ENCODE data around the gene CELF2.
"Not testable (repeated sequence)": the region's sequence is repeated elsewhere in the genome, so short reads cannot be mapped to it uniquely, and the experiment has no call there.

CELF2 gene

DNA sequence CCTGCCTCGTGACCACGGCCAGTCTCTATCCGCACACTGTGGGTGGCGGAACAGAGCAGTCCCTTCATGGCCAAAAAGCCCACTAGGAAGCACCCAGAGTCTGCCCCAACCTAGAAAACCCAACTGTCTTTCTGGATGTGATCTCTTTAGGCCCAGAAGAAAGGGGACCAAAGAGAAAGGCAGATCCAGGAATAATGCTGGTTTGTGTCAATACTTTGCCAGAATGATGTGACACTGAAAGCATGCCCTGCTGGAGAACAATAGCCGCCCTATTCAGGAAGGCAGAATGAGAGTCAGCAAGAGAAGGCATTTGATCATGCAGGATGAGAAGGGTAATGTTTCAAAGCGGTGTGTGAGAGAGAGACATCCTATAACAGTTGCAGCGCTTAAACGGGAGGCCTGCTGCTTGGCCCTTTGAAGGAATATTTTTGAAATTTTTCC, 319.1 kb downstream of the CELF2 start:
- no peak for DNase-seq (ENCODE audit: low read depth in 1 of 2, low spot score in 1 of 2)

DNA sequence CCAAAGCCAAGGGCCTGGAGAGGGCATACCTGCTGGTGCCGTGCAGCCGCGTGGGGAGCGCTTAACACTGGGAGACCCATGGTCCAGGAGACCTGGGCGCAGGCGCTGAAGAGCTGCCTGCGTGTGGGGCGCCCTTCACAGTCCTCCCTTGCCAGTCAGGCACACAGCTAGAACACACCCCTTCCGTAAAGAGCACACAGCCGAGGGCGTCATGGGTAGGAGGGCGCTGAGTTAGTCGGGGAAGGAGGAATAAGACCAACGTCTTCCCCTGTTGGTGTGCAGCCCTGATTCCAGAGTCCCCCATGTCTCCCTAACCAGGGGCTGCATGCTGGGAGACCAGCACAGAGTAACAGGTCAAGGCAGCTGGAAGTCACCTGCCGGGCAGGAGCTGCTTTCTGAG, 319.8 kb downstream of the CELF2 start:
- DNase-seq (ENCODE audit: low read depth in 1 of 2, low spot score in 1 of 2) = no peak

DNA sequence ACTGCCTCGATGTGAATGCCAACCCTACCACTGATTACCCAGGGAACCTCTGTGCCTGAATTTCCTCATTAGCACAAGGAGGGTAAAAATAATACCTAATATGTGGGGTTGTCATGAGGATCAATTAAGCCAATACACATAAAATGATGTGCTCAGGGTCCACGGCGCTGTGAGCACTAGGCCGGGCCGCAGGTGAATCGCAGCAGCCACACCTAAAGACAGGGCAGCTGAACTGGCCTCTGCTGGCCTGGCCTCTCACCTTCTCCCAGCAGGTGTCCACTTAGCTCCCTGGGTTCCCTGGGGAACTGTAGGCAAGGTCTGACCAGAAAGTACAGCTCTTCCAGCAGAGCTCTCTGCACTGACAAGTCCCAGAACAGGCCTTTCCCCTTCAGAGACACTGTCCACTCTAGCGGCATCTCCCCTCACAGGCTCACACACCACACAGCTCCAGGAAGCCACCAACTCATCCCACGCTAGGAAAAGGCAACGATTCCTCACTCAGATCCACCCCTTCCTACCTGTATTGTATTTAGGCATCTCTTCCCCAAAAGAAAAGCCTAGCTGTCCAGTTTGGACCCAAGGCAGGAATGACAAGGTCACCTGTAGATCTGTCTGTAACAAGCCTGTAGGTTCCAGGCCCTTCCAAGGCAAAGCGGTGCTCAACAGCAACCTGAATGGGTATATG, 320.6 kb downstream of the CELF2 start:
- DNase-seq (ENCODE audit: low read depth in 1 of 2, low spot score in 1 of 2) = no peak

DNA sequence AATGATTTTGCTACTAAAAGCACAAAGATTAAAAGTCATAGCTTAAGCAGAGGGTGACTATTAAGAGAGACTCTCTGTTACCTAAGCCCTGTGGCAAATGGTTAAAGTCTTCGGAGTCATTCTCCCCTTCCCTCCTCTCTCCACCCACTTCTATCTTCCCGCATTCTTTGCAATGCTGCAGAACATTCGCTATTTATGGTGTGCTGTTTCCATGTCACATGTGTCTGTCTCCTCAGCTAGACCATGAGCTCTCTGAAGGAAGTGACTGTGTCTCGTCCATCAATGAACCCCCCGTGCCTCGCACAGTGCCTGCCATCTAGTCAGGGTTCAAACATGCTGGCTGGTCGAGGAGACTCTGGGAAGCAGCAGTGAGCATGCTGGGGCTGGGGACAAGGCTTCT, 321.3 kb downstream of the CELF2 start:
- DNase-seq (ENCODE audit: low read depth in 1 of 2, low spot score in 1 of 2) = no peak

DNA sequence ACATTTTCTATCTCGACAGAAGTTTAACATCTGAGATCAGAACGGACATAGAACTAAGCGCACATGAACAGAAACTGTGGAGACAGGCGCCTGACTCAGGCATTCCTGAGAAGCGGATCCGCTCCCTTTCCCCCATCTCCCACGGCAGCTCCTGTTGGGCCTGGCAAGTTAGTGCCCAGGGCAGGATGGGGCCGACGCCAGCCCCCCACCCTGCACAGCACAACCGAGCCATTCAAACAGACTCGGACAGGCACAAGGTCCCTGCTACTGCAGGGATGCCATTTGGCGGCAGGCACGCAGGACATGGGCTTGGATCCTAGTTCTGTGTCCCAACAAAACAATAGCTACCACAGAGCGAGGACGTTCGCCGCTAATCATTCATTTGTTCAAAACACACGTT, 322.0 kb downstream of the CELF2 start:
- DNase-seq (ENCODE audit: low read depth in 1 of 2, low spot score in 1 of 2) = no peak

DNA sequence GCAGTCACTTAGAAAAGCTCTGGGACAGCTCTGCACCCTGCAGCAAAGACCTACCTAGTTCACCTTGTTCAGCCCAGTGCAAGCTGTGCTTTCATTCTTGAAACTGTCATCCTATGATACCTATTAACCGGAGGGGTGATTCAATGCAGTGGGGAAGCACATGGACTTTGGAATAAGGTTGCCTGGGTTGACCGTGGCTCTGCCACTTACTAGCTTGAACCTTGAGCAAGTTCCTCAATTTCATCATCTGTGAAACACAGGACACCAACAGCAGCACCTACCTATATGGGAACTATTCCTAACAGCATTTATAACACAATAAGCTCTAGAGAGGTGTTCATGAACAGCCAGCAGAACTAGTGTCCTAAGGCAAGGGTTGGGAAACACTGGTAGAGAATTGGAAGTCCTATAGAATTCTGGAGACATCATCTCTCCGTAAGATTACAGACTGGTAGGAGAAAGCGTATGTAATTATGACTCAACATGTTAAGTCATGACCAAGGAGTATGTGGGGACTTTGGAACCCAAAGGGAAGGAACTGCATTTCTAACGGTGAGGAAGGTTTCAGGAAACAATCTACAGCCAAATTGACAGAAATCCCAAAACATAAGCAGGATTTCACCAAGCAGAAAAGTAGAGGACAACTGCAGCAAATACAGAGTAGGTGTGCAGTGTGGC, 323.8 kb downstream of the CELF2 start:
- no peak for DNase-seq (ENCODE audit: low read depth in 1 of 2, low spot score in 1 of 2)

DNA sequence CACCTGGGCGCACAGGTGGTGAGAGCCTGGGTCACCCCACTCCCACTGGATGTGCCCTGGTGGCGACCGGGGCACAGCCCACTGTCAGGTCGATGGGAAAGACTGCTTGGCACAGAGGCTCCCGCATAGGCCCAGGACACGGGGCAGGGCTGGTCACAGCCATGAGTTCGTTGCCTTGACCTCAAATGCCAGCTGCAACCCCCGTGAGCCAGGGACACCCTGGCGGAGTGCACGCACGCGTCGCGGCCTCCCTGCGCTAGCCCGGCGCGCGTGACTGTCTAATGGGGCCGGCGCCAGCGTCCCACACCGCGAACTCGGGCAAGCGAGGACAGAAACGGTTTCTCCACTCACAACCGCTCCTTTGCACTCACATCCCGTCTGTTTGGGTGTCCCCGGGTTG, 326.4 kb downstream of the CELF2 start:
- DNase-seq (ENCODE audit: low read depth in 1 of 2, low spot score in 1 of 2) = no peak

DNA sequence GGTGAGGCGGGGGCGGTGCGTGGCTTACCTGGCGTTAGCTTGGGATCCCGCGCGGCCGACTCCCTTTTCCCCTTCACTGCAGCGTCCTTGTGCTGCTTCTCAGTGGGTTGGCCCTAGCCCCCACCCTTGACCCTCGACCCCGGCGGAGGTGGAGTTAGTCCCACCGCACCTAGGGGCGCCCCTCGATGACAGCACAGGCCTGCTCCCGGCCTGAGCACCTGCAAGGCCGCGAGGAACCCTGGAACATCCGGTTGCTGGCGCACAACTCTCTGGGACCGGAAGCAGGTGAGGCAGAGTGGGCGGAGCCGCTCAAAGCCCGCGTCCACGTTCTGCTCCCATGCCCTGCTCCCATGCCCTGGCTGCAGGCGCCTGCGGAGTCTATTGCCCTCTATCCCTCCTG, 326.9 kb downstream of the CELF2 start:
- DNase-seq (ENCODE audit: low read depth in 1 of 2, low spot score in 1 of 2) = no peak

DNA sequence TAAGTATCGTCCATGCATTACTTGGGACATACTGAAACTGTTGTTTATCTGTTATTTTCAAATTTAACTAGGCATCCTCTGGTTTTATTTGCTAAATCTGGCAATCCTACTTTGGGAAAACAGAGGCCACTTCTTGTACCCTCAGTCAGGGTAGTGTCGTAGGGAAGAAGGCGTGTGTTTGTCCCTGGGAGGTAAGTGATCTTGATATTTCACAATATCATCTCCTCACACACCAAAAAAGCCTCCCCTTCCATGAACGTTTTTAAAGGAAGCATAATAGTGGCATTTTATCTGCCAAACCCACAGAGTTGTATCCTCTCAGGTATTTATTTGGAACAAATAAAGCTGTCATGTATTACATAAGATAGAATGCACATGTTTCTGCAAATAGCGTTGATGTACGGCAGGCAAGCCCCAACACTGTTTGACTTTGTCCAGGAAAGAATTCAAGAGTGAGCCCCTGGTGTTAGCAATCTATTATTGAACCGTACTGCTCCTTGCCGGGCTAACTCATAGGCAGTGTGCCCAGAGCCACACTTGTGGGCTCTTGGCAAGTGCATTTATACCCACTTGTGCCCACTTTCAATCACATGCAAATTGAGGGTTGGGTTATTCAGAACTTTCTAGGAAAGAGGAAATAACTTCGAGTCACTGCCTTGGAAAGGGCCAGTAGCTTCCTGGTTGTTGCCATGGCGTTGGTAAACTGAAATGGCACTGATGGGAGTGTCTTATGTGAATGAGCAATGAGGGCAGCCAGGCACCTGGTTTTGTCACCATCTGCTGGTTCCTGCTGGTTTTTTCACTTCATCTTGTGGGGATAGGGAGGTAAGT, 327.8 kb downstream of the CELF2 start:
- no peak for DNase-seq (ENCODE audit: low read depth in 1 of 2, low spot score in 1 of 2)

DNA sequence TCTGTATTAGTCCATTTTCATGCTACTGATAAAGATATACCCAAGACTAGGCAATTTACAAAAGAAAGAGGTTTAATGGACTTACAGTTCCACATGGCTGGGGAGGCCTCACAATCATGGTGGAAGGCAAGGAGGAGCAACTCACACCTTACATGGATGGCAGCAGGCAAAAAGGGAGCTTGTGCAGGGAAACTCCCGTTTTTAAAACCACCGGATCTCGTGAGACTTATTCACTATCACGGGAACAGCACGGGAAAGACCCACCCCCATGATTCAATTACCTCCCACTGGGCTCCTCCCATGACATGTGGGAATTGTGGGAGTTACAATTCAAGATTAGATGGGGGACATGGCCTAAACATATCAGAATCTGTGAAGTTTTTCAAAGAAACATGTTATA, 329.9 kb downstream of the CELF2 start:
- DNase-seq (ENCODE audit: low read depth in 1 of 2, low spot score in 1 of 2) = not testable (repeated sequence)

DNA sequence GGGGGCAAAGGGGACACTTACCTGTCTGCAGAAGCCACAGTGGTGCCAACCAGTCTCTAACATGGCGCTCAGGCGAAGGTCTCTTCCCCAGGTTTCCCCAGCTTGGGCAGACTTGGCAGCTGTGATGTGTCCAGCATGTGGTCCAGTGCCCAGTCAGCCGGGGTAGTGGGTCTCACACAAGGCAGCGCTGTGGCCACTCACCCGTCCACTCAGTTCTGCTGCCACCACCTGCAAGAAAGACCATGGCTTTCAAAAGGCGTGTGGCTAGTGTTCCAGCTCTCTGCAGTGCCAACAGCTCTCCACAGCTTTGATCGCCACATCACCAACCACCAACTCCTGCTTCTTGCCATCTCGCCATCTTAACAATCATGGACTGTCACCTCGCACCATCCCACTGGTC, 334.1 kb downstream of the CELF2 start:
- DNase-seq (ENCODE audit: low read depth in 1 of 2, low spot score in 1 of 2) = no peak

DNA sequence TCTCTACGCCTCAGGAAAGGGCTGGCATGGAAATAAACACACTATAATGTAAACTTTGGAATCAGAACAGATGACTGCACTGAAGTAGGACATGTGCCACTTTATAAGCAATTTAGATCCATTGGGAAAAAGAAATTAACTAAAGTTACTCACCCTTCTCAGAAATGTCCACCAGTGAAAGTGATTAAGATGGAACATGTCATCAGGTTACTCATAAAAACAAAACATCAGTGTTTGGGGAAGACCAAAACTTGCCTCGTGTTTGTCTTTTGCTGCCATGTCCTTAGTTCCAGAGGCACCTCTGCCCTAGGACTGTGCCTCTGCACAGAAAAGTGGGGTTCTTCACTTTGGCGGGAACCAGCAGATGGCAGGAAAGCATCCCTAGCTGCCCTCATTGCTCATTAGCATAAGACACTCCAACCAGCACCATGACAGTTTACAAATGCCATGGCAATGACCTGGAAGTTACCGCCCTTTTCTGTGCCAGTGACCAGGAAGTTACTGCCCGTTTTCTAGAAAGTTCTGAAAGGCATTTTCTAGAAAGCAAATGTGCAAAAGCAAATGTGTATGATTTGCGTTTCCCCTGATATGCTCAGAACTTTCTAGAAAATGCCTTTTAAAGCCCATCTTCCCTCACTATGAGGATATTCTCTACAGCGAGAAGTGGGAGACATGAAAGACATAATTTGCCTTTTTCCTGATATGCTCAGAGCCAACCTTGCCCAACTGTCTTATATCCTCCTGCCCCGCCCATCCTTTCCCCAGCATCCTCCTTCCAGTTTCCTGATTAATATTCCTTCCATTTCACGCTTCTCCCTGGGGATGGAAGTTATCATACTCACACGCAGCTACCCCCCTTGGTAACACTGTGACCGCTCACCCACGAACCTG, 335.6 kb downstream of the CELF2 start:
- no peak for DNase-seq (ENCODE audit: low read depth in 1 of 2, low spot score in 1 of 2)

DNA sequence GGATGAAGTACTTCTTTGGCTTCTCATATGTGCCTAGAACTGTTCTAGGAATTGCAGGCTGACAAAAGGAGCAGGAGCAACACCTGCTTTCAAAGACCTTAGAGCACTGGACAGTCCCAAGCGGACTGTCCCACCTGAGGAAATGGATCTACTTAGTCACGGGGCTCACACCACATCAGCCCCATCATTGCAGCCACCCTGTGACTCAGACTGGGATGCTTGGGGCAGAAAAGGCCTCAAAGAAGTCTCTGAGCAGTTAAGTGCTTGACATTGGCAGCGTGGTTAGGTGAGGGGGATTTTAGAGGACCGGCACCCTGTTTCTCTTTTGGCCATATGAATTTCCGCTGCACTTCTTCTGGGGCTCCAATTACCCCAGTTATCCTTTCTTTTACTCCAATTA, 337.2 kb downstream of the CELF2 start:
- DNase-seq (ENCODE audit: low read depth in 1 of 2, low spot score in 1 of 2) = no peak

DNA sequence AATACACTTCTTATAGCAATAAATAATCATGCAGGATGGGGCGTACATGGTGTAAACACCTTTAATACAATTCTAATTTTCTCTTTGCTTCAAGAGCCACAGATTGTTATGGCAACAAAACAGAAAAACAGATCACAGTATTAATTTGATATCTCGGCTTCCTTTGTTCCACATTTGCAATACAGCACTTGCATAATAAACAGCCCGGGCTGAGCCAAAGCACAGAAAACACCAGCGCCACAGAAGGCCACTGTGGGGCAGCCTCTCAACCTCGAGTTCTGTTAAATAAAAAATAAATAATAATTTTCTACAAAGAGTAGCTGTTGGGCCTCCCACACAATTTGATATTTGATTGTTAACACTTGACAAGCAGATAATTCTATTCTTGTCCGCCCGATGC, 337.9 kb downstream of the CELF2 start:
- no peak for DNase-seq (ENCODE audit: low read depth in 1 of 2, low spot score in 1 of 2)

DNA sequence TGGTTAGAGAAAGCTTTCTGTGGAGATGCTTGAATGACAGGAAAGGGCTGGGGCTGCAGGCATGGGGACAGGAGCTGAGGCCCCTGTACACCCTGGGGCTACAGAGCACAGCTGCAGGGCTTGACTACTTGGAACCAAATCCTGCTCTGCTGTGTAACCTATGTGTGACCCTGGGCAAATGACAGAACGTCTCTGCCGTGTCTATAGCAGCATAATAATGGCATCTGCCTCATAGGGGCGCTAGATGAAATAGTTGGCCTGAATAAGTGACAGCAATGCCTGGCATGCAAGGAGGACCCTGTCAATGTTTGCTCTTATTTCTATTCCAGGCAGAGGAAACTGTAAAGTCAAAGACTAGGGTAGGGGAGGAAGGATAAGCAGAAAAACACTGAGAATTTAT, 339.8 kb downstream of the CELF2 start:
- DNase-seq (ENCODE audit: low read depth in 1 of 2, low spot score in 1 of 2) = no peak

DNA sequence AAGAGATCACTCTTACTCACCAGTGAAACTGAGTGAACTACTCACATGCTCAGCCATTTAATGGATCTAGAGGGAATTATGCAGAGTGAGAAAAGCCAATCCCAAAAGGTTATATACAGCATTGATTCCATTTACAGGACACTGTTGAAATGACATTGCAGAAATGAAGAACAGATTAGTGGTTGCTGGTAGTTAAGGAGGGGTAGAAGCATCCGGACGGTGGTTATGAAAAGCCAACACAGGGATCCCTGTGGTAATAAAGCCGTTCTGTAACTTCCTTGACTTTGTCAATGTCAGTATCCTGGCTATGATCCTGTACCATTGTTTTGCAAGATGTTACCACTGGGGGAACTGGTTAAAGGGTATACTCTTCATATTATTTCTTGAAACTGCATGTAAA, 340.3 kb downstream of the CELF2 start:
- no peak for DNase-seq (ENCODE audit: low read depth in 1 of 2, low spot score in 1 of 2)

DNA sequence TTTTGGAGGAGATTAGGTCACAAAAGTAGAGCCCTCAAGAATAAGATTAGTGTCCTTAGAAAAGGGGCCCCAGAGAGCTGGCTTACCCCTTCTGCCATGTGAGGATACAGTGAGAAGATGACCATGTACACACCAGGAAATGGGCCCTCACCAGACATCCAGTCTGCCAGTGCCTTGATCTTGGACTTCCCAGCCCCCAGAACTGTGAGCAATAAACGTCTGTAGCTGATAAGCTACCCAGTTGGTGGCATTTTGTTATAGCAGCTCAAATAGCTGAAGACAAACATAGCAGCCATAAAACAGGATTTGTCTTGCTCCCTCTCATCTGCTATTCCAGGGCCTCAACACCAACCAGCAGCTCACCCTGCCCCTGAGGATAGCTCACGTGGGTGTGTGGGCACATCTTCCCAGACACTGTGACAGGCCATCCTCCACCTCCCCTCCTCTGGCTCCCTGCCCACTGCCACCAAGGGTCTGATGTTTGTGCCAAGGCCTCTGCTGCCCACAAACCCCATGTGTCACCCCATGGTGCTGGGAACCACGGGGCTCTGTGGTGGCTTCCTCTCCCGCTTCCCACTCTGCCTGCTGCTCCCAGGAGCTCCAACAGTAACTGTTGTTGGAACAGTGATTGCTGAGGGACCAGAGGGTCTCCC, 341.4 kb downstream of the CELF2 start:
- no peak for DNase-seq (ENCODE audit: low read depth in 1 of 2, low spot score in 1 of 2)

DNA sequence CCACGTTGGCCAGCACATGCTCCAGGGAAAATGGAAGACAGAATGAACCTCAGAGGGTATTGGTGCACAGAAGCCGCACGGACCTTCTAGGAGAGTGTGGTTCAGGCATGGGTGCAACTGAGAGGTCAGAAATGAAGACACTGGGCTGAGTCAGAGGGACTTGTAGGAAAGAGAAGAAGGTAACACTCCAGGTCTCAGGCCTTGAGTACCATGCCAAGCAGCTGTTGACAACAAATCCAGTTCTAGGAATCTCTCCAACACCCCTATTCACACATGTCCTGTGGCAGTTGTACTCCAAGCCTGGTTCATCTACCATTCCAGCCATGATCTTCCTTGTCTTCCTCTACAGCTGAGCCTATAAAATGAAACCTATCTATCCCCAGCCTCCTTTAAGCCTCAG, 342.2 kb downstream of the CELF2 start:
- no peak for DNase-seq (ENCODE audit: low read depth in 1 of 2, low spot score in 1 of 2)

DNA sequence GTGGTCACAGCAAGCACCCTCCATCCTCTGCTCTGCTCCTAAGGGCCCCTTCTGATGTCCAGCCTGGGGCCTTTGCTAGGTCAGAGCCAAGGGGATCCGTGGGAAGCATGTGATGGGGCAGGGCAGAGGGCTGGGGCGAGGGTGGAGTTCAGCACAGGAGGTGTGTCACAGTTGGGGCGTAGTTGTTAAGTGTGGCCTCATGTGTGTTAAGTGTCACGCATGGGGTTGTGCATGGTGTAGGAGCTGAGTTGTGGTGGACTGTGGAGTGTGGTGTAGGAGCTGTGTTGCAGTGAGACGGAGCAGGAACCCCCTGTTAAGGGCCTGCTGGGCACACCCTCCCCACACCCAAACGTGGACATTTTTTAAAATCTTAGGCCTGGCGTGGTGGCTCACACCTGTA, 345.8 kb downstream of the CELF2 start:
- DNase-seq (ENCODE audit: low read depth in 1 of 2, low spot score in 1 of 2) = no peak

DNA sequence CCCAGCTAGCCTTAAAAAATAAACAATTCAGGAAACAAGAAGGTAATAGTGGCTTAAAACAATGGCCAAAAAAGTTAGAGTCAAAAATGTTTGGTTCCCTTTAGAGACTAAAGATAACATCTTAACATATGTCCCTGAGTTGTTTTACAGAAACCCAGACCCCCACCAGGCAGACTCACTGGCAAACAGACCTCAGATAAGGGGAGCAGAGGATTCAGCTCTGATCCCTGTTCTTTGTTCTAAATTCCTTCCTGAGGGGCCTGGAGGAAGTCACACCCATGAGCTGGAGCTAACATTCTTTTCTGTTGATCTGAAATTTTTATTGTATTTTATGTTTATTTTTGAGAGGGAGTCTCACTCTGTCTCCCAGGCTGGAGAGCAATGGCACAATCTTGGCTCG, 346.6 kb downstream of the CELF2 start:
- DNase-seq (ENCODE audit: low read depth in 1 of 2, low spot score in 1 of 2) = no peak

DNA sequence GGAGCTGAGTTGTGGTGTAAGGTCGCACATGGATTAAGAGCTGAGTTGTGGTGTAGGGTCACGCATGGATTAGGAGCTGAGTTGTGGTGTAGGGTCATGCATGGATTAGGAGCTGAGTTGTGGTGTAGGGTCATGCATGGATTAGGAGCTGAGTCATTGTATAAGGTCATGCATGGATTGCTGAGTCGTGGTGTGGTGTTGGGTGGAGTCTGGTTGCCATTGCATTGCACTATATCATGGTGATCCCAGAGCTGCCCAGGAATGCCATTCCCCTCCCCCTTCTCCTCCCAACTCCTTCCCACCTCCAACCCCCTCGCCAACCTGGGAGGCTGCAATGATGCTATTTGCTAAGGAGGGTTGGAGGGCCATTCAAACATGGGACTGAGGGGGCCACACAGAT, 349.2 kb downstream of the CELF2 start:
- DNase-seq (ENCODE audit: low read depth in 1 of 2, low spot score in 1 of 2) = not testable (repeated sequence)

All from activated T-helper 1 cell treated with anti-CD3 and anti-CD28 coated beads, Interleukin-2, amount 50 U/mL, for 16 hours (primary cell).